ENCODE results near the gene DYRK3.
A peak's percentile ranks its signal among the peaks of the same experiment; 100 is the strongest.

DNA sequence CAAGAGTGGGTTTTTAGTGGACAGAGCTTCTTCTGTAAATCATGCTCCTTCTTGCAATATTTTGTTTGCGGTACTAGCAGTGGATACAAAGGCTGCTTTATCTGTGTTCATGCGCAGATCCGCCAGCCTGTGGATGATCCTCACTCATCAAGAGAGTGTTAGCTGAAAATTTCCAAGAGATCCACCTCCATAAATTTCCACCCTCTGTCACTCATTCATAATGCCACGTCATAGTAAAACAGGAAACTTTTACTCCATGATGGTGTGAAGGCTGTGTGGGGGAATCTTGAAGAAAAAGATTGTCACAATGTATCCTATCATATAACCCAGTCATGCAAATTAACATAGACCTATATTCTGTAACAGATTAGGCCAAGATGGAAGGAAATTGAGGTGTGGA is 44.9 kb downstream of the DYRK3 start:
- TF ChIP-seq, protein P1, sequence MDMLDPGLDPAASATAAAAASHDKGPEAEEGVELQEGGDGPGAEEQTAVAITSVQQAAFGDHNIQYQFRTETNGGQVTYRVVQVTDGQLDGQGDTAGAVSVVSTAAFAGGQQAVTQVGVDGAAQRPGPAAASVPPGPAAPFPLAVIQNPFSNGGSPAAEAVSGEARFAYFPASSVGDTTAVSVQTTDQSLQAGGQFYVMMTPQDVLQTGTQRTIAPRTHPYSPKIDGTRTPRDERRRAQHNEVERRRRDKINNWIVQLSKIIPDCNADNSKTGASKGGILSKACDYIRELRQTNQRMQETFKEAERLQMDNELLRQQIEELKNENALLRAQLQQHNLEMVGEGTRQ (IDR thresholded peaks at IDR 0.05; ENCODE audit: low read depth, low read length): no peak
- TF ChIP-seq, protein P1 (CRISPR knock-in tag; IDR thresholded peaks at IDR 0.05; ENCODE audit: borderline replicate concordance): no peak
- no peak for TF ChIP-seq LCORL (IDR thresholded peaks at IDR 0.05)
- TF ChIP-seq LCORL (CRISPR knock-in tag; IDR thresholded peaks at IDR 0.05): no peak
- TF ChIP-seq ZNF143 (CRISPR knock-in tag; IDR thresholded peaks at IDR 0.05): no peak
- TF ChIP-seq RAD51 (IDR thresholded peaks at IDR 0.05; ENCODE audit: borderline replicate concordance): no peak
- TF ChIP-seq, protein P2, sequence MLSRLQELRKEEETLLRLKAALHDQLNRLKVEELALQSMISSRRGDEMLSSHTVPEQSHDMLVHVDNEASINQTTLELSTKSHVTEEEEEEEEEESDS (CRISPR knock-in tag; IDR thresholded peaks at IDR 0.05; ENCODE audit: borderline replicate concordance): no peak
- TF ChIP-seq TARDBP (CRISPR knock-in tag; IDR thresholded peaks at IDR 0.05): no peak
- TF ChIP-seq, protein P3, sequence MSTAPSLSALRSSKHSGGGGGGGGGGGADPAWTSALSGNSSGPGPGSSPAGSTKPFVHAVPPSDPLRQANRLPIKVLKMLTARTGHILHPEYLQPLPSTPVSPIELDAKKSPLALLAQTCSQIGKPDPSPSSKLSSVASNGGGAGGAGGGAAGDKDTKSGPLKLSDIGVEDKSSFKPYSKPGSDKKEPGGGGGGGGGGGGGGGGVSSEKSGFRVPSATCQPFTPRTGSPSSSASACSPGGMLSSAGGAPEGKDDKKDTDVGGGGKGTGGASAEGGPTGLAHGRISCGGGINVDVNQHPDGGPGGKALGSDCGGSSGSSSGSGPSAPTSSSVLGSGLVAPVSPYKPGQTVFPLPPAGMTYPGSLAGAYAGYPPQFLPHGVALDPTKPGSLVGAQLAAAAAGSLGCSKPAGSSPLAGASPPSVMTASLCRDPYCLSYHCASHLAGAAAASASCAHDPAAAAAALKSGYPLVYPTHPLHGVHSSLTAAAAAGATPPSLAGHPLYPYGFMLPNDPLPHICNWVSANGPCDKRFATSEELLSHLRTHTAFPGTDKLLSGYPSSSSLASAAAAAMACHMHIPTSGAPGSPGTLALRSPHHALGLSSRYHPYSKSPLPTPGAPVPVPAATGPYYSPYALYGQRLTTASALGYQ (CRISPR knock-in tag; IDR thresholded peaks at IDR 0.05): no peak
- TF ChIP-seq JUNB (CRISPR knock-in tag; IDR thresholded peaks at IDR 0.05; ENCODE audit: borderline replicate concordance): no peak
- TF ChIP-seq ZSCAN29 (CRISPR knock-in tag; conservative IDR thresholded peaks at IDR 0.05): no peak
- TF ChIP-seq, protein P4, sequence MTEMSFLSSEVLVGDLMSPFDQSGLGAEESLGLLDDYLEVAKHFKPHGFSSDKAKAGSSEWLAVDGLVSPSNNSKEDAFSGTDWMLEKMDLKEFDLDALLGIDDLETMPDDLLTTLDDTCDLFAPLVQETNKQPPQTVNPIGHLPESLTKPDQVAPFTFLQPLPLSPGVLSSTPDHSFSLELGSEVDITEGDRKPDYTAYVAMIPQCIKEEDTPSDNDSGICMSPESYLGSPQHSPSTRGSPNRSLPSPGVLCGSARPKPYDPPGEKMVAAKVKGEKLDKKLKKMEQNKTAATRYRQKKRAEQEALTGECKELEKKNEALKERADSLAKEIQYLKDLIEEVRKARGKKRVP (CRISPR knock-in tag; IDR thresholded peaks at IDR 0.05): 0 out of 4 replicates have a peak, but pooled peaks of 1 of the 2 experiments have one; percentile 25
- TF ChIP-seq ZNF616 (CRISPR knock-in tag; IDR thresholded peaks at IDR 0.05; ENCODE audit: low read depth): no peak
